PC-3 (cell line): Measurements from ENCODE around the gene PHF21B. TPM values are rescaled to one million over a fixed set of nuclear protein-coding genes. Genes with fewer than 3 reads are reported as not detected.

Source experiments
- ATAC-seq: fragments of 200-7000 bp; cut with Tn5 transposase; 2 replicates; pipeline ENCODE4 v1.9.1; 2020; ENCODE audit warnings: mild to moderate bottlenecking, moderate library complexity
- BruUV-seq: library from RNA; stranded (reverse); fragments of 400-500 nt; replicated peaks from 2 replicates; lab custom pipeline; 2021; lab: Mats Ljungman, UMichigan
- CTCF ChIA-PET: fragments of 300-600 bp; sonication (Branson Sonifier 250); formaldehyde crosslinking; loops from one replicate; lab custom pipeline; 2022; ENCODE audit warnings: antibody characterized with exemption; lab: Charles Lee
- POLR2A ChIA-PET: fragments of 300-600 bp; sonication (Branson Sonifier 250); formaldehyde crosslinking; loops from one replicate; lab custom pipeline; 2022; ENCODE audit warnings: antibody characterized with exemption; ENCODE audit not compliant: unreplicated experiment; lab: Charles Lee
- DNase-seq: peaks from one replicate; pipeline ENCODE4 v3.0.0-alpha.2; 2015
- H2AFZ ChIP-seq: fragments of 300-600 bp; sonication (generic); 2 replicates; pipeline ENCODE4 v1.6.0; 2016; ENCODE audit warnings: antibody characterized with exemption, low read length
- H3F3A ChIP-seq: fragments of 300-600 bp; sonication (generic); one replicate; pipeline ENCODE4 v1.6.0; 2017; ENCODE audit warnings: antibody characterized with exemption, low read length, control low read depth, mild to moderate bottlenecking; ENCODE audit not compliant: unreplicated experiment
- H3K27ac ChIP-seq: fragments of 300-600 bp; sonication (generic); 2 replicates; pipeline ENCODE4 v1.5.1; 2016; ENCODE audit warnings: mild to moderate bottlenecking, low read length
- H3K27me3 ChIP-seq: fragments of 300-600 bp; sonication (generic); 2 replicates; pipeline ENCODE4 v1.6.1; 2016; ENCODE audit warnings: low read length, mixed read lengths
- H3K36me3 ChIP-seq: fragments of 300-600 bp; sonication (generic); 2 replicates; pipeline ENCODE4 v1.6.1; 2016; ENCODE audit warnings: low read depth, mixed run types, low read length, mixed read lengths
- H3K4me1 ChIP-seq: fragments of 300-600 bp; sonication (generic); 2 replicates; pipeline ENCODE4 v1.5.1; 2016; ENCODE audit warnings: low read length; ENCODE audit not compliant: insufficient read depth
- H3K4me2 ChIP-seq: fragments of 300-600 bp; sonication (generic); 2 replicates; pipeline ENCODE4 v1.6.0; 2016; ENCODE audit warnings: low read length
- H3K4me3 ChIP-seq: fragments of 300-600 bp; sonication (generic); 2 replicates; pipeline ENCODE4 v1.5.1; 2016; ENCODE audit warnings: mild to moderate bottlenecking, low read length, mixed read lengths
- H3K79me2 ChIP-seq: fragments of 300-600 bp; sonication (generic); 2 replicates; pipeline ENCODE4 v1.6.1; 2017; ENCODE audit warnings: low read length, mixed read lengths
- H3K9ac ChIP-seq: fragments of 300-600 bp; sonication (generic); 2 replicates; pipeline ENCODE4 v1.6.0; 2016; ENCODE audit warnings: mild to moderate bottlenecking, low read length
- H3K9me2 ChIP-seq: fragments of 300-600 bp; sonication (generic); replicated peaks from 2 replicates; pipeline ENCODE4 v1.6.1; 2016; ENCODE audit warnings: mixed run types, low read length, mixed read lengths
- H3K9me3 ChIP-seq: fragments of 300-600 bp; sonication (generic); 2 replicates; pipeline ENCODE4 v1.6.1; 2016; ENCODE audit warnings: low read length, mixed read lengths
- H4K20me1 ChIP-seq: fragments of 300-600 bp; sonication (generic); 2 replicates; pipeline ENCODE4 v1.6.1; 2016; ENCODE audit warnings: low read length, mixed read lengths
- EZH2 ChIP-seq: fragments of 300-600 bp; sonication (generic); IDR thresholded peaks from one replicate; pipeline ENCODE4 v1.6.1; 2017; ENCODE audit warnings: antibody characterized with exemption, mild to moderate bottlenecking, low read length; ENCODE audit not compliant: unreplicated experiment
- EZH2phosphoT487 ChIP-seq: fragments of 300-600 bp; sonication (generic); IDR thresholded peaks from 2 replicates; pipeline ENCODE4 v1.6.1; 2018; ENCODE audit warnings: mild to moderate bottlenecking, antibody characterized with exemption, low read length, borderline replicate concordance
- intact Hi-C: fragments of 100-400 bp; cut with micrococcal nuclease; formaldehyde crosslinking; loops from 2 replicates; pipeline ENCODE4 v1.9.0; 2023
- total RNA-seq: library from RNA; depleted of rRNA; stranded (reverse); fragments of >200 nt; gene quantifications from 2 replicates; pipeline ENCODE4 v1.2.3, GENCODE V29; 2014
- TF ChIP-seq, protein P1 (sequence below): fragments of 300-600 bp; sonication (generic); conservative IDR thresholded peaks from 2 replicates; pipeline ENCODE4 v1.5.1; 2017; ENCODE audit warnings: antibody characterized with exemption, low read depth, mild to moderate bottlenecking, low read length

The PHF21B gene
- total RNA-seq, 1 experiment from 2014 or later = not detected

DNA sequence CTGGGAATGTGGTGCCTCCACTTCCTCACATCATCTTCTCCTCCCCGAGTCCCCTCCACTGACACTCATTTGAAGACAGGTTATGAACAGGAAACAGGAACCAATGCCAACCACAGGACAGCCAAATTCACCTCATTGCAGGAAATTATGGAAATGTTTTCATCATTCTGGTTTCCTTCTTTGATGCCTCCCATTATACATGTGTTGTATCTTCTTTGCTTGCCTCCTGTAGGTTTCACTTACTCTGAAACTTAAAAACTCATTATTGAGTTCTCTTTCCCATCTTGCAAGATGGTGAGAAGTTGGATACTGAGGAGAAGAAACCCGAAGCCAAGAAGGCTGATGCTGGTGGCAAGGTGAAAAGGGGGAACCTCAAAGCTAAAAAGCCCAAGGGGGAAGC lies 108.5 kb downstream of the PHF21B start:
- no peak for ATAC-seq
- DNase-seq = no peak
- no peaks in the 10 kb centered on the region for H3K9me2 ChIP-seq
- H3K27ac ChIP-seq = no peak overlapping the region
- H3K27me3 ChIP-seq = peaks cover 4% of the 10 kb centered on the region; the same call in 1 of the 2 replicates
- H4K20me1 ChIP-seq = no peaks in the 10 kb centered on the region
- ChIA-PET POLR2A (no interaction called here), CTCF (no interaction called here)
- no peaks in the 10 kb centered on the region for H3K79me2 ChIP-seq
- no peak overlapping the region for H3K4me3 ChIP-seq
- no peaks in the 10 kb centered on the region for H3F3A ChIP-seq
- H2AFZ ChIP-seq = no peak overlapping the region
- H3K9me3 ChIP-seq = no peaks in the 10 kb centered on the region
- TF ChIP-seq, protein P1, sequence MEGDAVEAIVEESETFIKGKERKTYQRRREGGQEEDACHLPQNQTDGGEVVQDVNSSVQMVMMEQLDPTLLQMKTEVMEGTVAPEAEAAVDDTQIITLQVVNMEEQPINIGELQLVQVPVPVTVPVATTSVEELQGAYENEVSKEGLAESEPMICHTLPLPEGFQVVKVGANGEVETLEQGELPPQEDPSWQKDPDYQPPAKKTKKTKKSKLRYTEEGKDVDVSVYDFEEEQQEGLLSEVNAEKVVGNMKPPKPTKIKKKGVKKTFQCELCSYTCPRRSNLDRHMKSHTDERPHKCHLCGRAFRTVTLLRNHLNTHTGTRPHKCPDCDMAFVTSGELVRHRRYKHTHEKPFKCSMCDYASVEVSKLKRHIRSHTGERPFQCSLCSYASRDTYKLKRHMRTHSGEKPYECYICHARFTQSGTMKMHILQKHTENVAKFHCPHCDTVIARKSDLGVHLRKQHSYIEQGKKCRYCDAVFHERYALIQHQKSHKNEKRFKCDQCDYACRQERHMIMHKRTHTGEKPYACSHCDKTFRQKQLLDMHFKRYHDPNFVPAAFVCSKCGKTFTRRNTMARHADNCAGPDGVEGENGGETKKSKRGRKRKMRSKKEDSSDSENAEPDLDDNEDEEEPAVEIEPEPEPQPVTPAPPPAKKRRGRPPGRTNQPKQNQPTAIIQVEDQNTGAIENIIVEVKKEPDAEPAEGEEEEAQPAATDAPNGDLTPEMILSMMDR = no peak
- TF ChIP-seq EZH2phosphoT487 (no peak), EZH2 (no peak)
- intact Hi-C loops = no loop called here
- H3K9ac ChIP-seq = no peak overlapping the region
- BruUV-seq = no TSS peak
- no peak overlapping the region for H3K4me2 ChIP-seq
- H3K4me1 ChIP-seq = no peaks in the 10 kb centered on the region
- no peaks in the 10 kb centered on the region for H3K36me3 ChIP-seq

GRCh38 chr22:44898236-44898635 lies 111.6 kb downstream of the PHF21B start:
- H2AFZ ChIP-seq = no peak overlapping the region
- intact Hi-C loops = no loop called here
- no peak overlapping the region for H3K4me2 ChIP-seq
- H3K9ac ChIP-seq = no peak overlapping the region
- ATAC-seq (no peak), DNase-seq (no peak)
- TF ChIP-seq EZH2 = no peak
- TF ChIP-seq, protein P1 = no peak
- no peak for TF ChIP-seq EZH2phosphoT487
- no peaks in the 10 kb centered on the region for H3K79me2 ChIP-seq
- peaks cover 4% of the 10 kb centered on the region; the same call in 1 of the 2 replicates for H3K27me3 ChIP-seq
- BruUV-seq = no TSS peak
- H4K20me1 ChIP-seq = no peaks in the 10 kb centered on the region
- H3K9me2 ChIP-seq = no peaks in the 10 kb centered on the region
- H3K4me3 ChIP-seq = no peak overlapping the region
- no peaks in the 10 kb centered on the region for H3K36me3 ChIP-seq
- H3K27ac ChIP-seq = no peak overlapping the region
- no peaks in the 10 kb centered on the region for H3F3A ChIP-seq
- ChIA-PET POLR2A (interaction anchor here (0.7 kb wide), 1 partner anchor 249 kb away, joined by 7 read pairs; no protein-coding TSS in a partner anchor), CTCF (no interaction called here)
- H3K9me3 ChIP-seq = no peaks in the 10 kb centered on the region
- no peaks in the 10 kb centered on the region for H3K4me1 ChIP-seq

DNA sequence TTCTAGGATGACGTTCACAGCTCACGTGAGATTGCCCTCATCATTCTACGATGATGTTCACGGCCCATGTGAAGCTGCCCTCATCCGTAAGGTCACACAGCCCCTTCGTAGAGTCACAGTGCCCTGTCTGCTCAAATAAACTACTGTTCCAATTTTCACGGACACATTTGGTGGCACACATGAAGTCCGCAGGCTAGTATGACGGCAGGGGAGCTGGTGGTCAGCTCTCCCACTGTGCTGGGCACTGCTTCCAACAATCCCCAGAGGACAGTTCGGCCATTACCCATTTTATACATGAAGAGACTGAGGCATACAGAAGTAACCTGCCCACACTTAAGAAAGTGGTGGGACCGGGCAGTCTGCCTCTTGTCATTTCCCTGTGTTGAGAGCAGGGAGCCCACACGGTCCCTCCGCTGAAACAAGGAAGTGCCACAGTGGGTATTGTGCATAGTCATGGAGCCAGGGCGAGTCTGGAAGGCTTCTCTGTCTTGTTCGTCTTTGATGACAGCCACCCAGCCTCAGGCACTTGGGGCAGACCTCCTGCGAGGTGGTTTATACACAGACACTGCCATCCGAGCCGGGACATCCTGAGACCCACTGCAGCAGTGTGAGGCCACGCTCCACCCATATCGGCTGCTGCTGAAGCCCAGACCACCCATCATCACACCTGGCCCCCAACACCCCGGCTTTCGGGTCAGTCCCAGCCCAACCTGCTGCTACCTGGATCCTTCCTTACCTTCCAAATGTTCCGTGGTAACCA lies 114.3 kb downstream of the PHF21B start:
- no peaks in the 10 kb centered on the region for H3K79me2 ChIP-seq
- H3F3A ChIP-seq = no peaks in the 10 kb centered on the region
- H3K4me2 ChIP-seq = no peak overlapping the region
- no peak overlapping the region for H3K4me3 ChIP-seq
- no peaks in the 10 kb centered on the region for H4K20me1 ChIP-seq
- H3K36me3 ChIP-seq = no peaks in the 10 kb centered on the region
- POLR2A ChIA-PET = no interaction called here
- intact Hi-C loops = no loop called here
- no peaks in the 10 kb centered on the region for H3K4me1 ChIP-seq
- no peak for DNase-seq
- no peaks in the 10 kb centered on the region for H3K9me3 ChIP-seq
- ATAC-seq = no peak
- H3K27me3 ChIP-seq = no peaks in the 10 kb centered on the region
- no TSS peak for BruUV-seq
- H3K9ac ChIP-seq = no peak overlapping the region
- CTCF ChIA-PET = no interaction called here
- no peak overlapping the region for H3K27ac ChIP-seq
- H2AFZ ChIP-seq = no peak overlapping the region
- no peaks in the 10 kb centered on the region for H3K9me2 ChIP-seq
- TF ChIP-seq EZH2phosphoT487 = no peak
- no peak for TF ChIP-seq EZH2
- TF ChIP-seq, protein P1 = no peak
